Coronary artery (tissue), 2 donors: ENCODE measurements around the gene SCAP.
"Not testable (repeated sequence)": the region's sequence is repeated elsewhere in the genome, so short reads cannot be mapped to it uniquely, and the experiment has no call there.

Experiments used
- DNase-seq: peaks from one replicate; pipeline ENCODE4 v3.0.0-alpha.2; 2017; ENCODE audit warnings: low spot score
- H3K27ac ChIP-seq, 2 donors: fragments of 200-600 bp; sonication (generic); one replicate each; pipeline ENCODE4 v1.5.1; 2016 to 2019
- H3K4me3 ChIP-seq: fragments of 200-600 bp; sonication (generic); 2 replicates; pipeline ENCODE4 v1.5.1; 2016; ENCODE audit warnings: mild to moderate bottlenecking, moderate library complexity
- CTCF ChIP-seq: fragments of 200-600 bp; sonication (generic); IDR thresholded peaks from one replicate; pipeline ENCODE4 v1.5.1; 2019; ENCODE audit warnings: antibody characterized with exemption

Gene SCAP

GRCh38 chr3:47515100-47515499, 39.4 kb upstream of the SCAP start:
- TF ChIP-seq CTCF: no peak
- no peak for DNase-seq
- no peak overlapping the region for H3K27ac ChIP-seq
- H3K4me3 ChIP-seq: no peak overlapping the region

- H3K4me3 ChIP-seq: peak within 1 kb of the TSS; percentile 88
- TF ChIP-seq CTCF: no peak
- DNase-seq: peak; percentile 97
- H3K27ac ChIP-seq: peak within 1 kb of the TSS; percentile 95 to 97
Measured at GRCh38 chr3:47513125-47513929, 37.6 kb upstream of the SCAP start, which contains the start of gene ELP6. Gene ELP6, minus strand, starts transcription at chr3:47513712. Its CDS starts 122 bp downstream, at chr3:47513590.

- TF ChIP-seq CTCF: no peak
- H3K27ac ChIP-seq: peak overlapping the region; percentile 95 to 97
- H3K4me3 ChIP-seq: peak overlapping the region; percentile 88
- no peak for DNase-seq
Measured at GRCh38 chr3:47512416-47513124, 36.8 kb upstream of the SCAP start.

GRCh38 chr3:47505267-47505666, 29.5 kb upstream of the SCAP start:
- not testable (repeated sequence) for H3K27ac ChIP-seq, H3K4me3 ChIP-seq, DNase-seq

GRCh38 chr3:47504113-47504512, 28.4 kb upstream of the SCAP start:
- H3K4me3 ChIP-seq: no peak overlapping the region
- no peak overlapping the region for H3K27ac ChIP-seq
- no peak for TF ChIP-seq CTCF
- DNase-seq: no peak

DNA sequence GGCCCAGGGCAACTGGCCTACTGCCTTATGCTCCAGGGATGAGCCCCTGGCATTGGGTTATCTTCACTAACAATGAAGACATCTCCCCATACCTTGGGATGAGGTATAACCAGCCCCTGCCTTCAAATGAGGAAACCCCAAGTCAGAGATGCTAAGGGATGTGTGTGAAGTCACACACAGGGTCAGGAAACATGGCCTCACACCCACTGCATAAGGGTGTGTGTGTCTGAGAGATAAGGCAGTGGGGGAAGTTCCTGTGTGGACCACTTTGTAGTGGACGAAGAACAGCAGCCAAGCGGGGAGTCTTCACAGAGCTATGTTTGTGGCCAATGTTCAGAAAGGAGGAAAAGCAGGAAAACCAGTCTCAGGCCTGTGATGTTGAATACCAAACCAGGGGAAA, 27.3 kb upstream of the SCAP start:
- no peak overlapping the region for H3K27ac ChIP-seq
- DNase-seq: no peak
- no peak for TF ChIP-seq CTCF
- H3K4me3 ChIP-seq: no peak overlapping the region

DNA sequence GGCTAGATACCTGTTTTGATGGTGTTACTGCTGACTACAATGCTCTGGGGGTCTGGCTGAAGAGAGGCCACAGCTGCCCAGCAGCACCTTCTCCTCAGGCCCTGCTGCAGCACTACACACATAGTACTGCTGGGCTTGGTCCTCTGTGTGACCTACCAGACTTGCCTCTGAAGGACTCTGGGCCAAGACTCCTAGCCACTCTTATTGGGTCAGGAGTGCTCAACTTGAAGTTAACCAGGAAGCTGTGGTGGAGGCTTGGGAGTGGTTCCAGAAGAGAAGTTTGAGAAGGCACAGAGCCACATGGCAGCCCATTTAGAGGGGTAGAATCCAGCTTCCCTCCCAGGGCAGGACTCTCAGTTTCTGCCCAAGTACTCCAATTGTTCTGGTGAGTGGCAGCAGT, 21.2 kb upstream of the SCAP start:
- DNase-seq: no peak
- Histone ChIP-seq H3K27ac (no peak overlapping the region), H3K4me3 (no peak overlapping the region)
- TF ChIP-seq CTCF: no peak
